IPS-18c (cell line): ENCODE results near the gene PDE8A.
"Not testable (repeated sequence)": the region's sequence is repeated elsewhere in the genome, so short reads cannot be mapped to it uniquely, and the experiment has no call there.

Experiments used
- H3K4me3 ChIP-seq: 2 replicates; pipeline ENCODE4 v1.7.0; 2013; ENCODE audit warnings: low read depth, mild to moderate bottlenecking, low read length, moderate library complexity; ENCODE audit not compliant: insufficient read depth
- H3K9me3 ChIP-seq: one replicate; pipeline ENCODE4 v1.6.1; 2013; ENCODE audit warnings: mild to moderate bottlenecking, low read length, moderate library complexity; ENCODE audit not compliant: control insufficient read depth, insufficient read depth

PDE8A gene

GRCh38 chr15:84982301-84982920 is 755 bp downstream of the PDE8A start:
- peak overlapping the region; percentile 84 for H3K4me3 ChIP-seq
- H3K9me3 ChIP-seq, result peaks cover 2% of the 10 kb centered on the region

- Histone ChIP-seq H3K4me3 (no peak overlapping the region), H3K9me3 (peaks cover 2% of the 10 kb centered on the region)
Observed at GRCh38 chr15:84983294-84983693, 1.6 kb downstream of the PDE8A start.

GRCh38 chr15:84983711-84984110 is 2.1 kb downstream of the PDE8A start:
- peaks cover 2% of the 10 kb centered on the region for H3K9me3 ChIP-seq
- no peak overlapping the region for H3K4me3 ChIP-seq

GRCh38 chr15:84985158-84985557 is 3.5 kb downstream of the PDE8A start:
- no peak overlapping the region for H3K4me3 ChIP-seq
- H3K9me3 ChIP-seq, result no peaks in the 10 kb centered on the region

GRCh38 chr15:84987351-84987750 is 5.7 kb downstream of the PDE8A start:
- not testable (repeated sequence) for H3K9me3 ChIP-seq, H3K4me3 ChIP-seq

- H3K9me3 ChIP-seq, result no peaks in the 10 kb centered on the region
- no peak overlapping the region for H3K4me3 ChIP-seq
Observed at GRCh38 chr15:84987949-84988624, 6.4 kb downstream of the PDE8A start.

- Histone ChIP-seq H3K4me3 (no peak overlapping the region), H3K9me3 (no peaks in the 10 kb centered on the region)
Observed at GRCh38 chr15:84988909-84989644, 7.4 kb downstream of the PDE8A start.

- H3K4me3 ChIP-seq, result no peak overlapping the region
- no peaks in the 10 kb centered on the region for H3K9me3 ChIP-seq
Observed at GRCh38 chr15:84990507-84990906, 8.9 kb downstream of the PDE8A start.

GRCh38 chr15:84991014-84991712 is 9.5 kb downstream of the PDE8A start:
- no peaks in the 10 kb centered on the region for H3K9me3 ChIP-seq
- H3K4me3 ChIP-seq, result no peak overlapping the region

- Histone ChIP-seq H3K4me3 (no peak overlapping the region), H3K9me3 (no peaks in the 10 kb centered on the region)
Observed at GRCh38 chr15:84992157-84992944, 10.7 kb downstream of the PDE8A start.

- no peak overlapping the region for H3K4me3 ChIP-seq
Observed at GRCh38 chr15:84996055-84996454, 14.4 kb downstream of the PDE8A start.

GRCh38 chr15:84996714-84997113 is 15.1 kb downstream of the PDE8A start:
- H3K9me3 ChIP-seq, H3K4me3 ChIP-seq: not testable (repeated sequence)

More at GRCh38 chr15:84996055-84996454, 14.4 kb downstream of the PDE8A start:
- H3K9me3 ChIP-seq, result no peaks in the 10 kb centered on the region

GRCh38 chr15:84997214-84997613 is 15.6 kb downstream of the PDE8A start:
- H3K9me3 ChIP-seq, H3K4me3 ChIP-seq: not testable (repeated sequence)

- H3K9me3 ChIP-seq, result no peaks in the 10 kb centered on the region
- no peak overlapping the region for H3K4me3 ChIP-seq
Observed at GRCh38 chr15:85000189-85000864, 18.7 kb downstream of the PDE8A start.

- Histone ChIP-seq H3K9me3 (no peaks in the 10 kb centered on the region), H3K4me3 (no peak overlapping the region)
Observed at GRCh38 chr15:85000937-85001336, 19.3 kb downstream of the PDE8A start.

GRCh38 chr15:85002517-85002916 is 20.9 kb downstream of the PDE8A start:
- Histone ChIP-seq H3K4me3 (no peak overlapping the region), H3K9me3 (no peaks in the 10 kb centered on the region)
